ENCODE results near the gene C22orf39.

The C22orf39 gene

DNA sequence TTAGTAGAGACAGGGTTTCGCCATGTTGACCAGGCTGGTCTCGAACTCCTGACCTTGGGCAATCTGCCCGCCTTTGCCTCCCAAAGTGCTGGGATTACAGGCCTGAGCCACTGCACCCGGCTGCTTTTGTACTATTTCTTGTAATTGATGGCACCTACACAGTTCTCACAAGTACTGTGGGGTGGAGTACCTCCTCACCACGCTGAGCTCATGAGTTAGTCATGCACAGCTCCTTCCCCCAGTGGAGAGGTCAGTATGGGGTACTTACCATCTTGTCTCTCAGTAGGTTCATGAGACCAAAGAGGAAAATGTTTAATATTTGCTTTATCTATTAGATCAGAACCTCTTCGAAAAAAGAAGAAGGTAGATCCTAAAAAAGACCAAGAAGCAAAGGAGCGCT is 13.1 kb downstream of the C22orf39 start:
- H4K20me1 ChIP-seq (ENCODE audit: insufficient read depth), result no peaks in the 10 kb centered on the region
- no peak overlapping the region for H2AFZ ChIP-seq (ENCODE audit: low read depth)
- H3K9ac ChIP-seq, result no peak overlapping the region
- no peaks in the 10 kb centered on the region for H3K27me3 ChIP-seq (ENCODE audit: insufficient read depth, low read depth)
- H3K79me2 ChIP-seq (ENCODE audit: insufficient read depth, low read depth), result peaks cover 28% of the 10 kb centered on the region
- no peak overlapping the region for H3K27ac ChIP-seq
- TF ChIP-seq, protein P1, sequence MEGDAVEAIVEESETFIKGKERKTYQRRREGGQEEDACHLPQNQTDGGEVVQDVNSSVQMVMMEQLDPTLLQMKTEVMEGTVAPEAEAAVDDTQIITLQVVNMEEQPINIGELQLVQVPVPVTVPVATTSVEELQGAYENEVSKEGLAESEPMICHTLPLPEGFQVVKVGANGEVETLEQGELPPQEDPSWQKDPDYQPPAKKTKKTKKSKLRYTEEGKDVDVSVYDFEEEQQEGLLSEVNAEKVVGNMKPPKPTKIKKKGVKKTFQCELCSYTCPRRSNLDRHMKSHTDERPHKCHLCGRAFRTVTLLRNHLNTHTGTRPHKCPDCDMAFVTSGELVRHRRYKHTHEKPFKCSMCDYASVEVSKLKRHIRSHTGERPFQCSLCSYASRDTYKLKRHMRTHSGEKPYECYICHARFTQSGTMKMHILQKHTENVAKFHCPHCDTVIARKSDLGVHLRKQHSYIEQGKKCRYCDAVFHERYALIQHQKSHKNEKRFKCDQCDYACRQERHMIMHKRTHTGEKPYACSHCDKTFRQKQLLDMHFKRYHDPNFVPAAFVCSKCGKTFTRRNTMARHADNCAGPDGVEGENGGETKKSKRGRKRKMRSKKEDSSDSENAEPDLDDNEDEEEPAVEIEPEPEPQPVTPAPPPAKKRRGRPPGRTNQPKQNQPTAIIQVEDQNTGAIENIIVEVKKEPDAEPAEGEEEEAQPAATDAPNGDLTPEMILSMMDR (conservative IDR thresholded peaks at IDR 0.05; ENCODE audit: low read depth, low read length), result no peak
- H3K36me3 ChIP-seq (ENCODE audit: insufficient read depth), result no peaks in the 10 kb centered on the region
- peaks cover 13% of the 10 kb centered on the region for H3K4me1 ChIP-seq (ENCODE audit: low read depth, poor library complexity, severe bottlenecking)
- no peak overlapping the region for H3K4me2 ChIP-seq
- no peak overlapping the region for H3K4me3 ChIP-seq (IDR thresholded peaks at IDR 0.05; ENCODE audit: insufficient read depth, low read depth, low read length)

GRCh38 chr22:19432133-19432851 is 15.2 kb downstream of the C22orf39 start, which contains the start of gene MRPL40:
TSS of gene MRPL40 (plus strand) at chr22:19432545. CDS start at chr22:19432555, 10 bp downstream.
- no peaks in the 10 kb centered on the region for H3K27me3 ChIP-seq (ENCODE audit: insufficient read depth, low read depth)
- H3K4me2 ChIP-seq, result peak within 1 kb of the TSS; percentile 80
- no peak within 1 kb of the TSS for H3K4me3 ChIP-seq (IDR thresholded peaks at IDR 0.05; ENCODE audit: insufficient read depth, low read depth, low read length)
- peaks cover 34% of the 10 kb centered on the region for H3K4me1 ChIP-seq (ENCODE audit: low read depth, poor library complexity, severe bottlenecking)
- TF ChIP-seq, protein P1 (conservative IDR thresholded peaks at IDR 0.05; ENCODE audit: low read depth, low read length), result no peak
- no peaks in the 10 kb centered on the region for H3K36me3 ChIP-seq (ENCODE audit: insufficient read depth)
- peaks cover 49% of the 10 kb centered on the region for H3K79me2 ChIP-seq (ENCODE audit: insufficient read depth, low read depth)
- H3K27ac ChIP-seq, result peak within 1 kb of the TSS; percentile 98
- peak within 1 kb of the TSS; percentile 94 for H3K9ac ChIP-seq
- peaks cover 13% of the 10 kb centered on the region; the same call in 1 of the 2 replicates for H4K20me1 ChIP-seq (ENCODE audit: insufficient read depth)
- peak within 1 kb of the TSS; percentile 35 for H2AFZ ChIP-seq (ENCODE audit: low read depth)

DNA sequence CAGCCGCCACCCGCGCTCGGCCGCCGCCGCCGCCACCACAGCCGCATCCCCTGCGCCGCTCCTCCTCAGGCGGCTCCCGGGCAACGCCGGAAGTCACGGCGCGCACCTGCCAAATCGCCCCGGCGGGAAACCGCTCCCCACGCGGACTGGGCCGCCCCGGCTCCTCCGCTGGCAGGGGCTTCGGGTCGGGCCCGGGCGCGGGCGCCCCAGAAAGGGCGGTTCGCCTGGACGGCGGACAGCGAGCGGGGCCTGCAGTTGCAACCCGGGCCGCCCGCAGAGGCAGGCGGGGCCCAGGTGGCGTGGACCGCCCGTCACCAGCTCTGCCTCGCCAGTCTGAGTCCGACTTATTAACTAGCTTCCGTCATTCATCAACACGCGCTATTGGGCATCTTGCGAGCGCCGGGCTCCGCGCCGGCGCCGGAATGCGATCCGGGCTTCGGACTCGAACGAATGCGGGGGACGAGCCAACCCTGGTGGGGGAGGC is 15.8 kb downstream of the C22orf39 start, which contains the start of gene HIRA:
Gene HIRA (minus strand): TSS at position 85 of the 484 bp plus-strand sequence. CDS start 257 bp downstream, outside the sequence.
- peak within 1 kb of the TSS; percentile 98 for H3K27ac ChIP-seq
- peak within 1 kb of the TSS; percentile 80 for H3K4me2 ChIP-seq
- peaks cover 55% of the 10 kb centered on the region for H3K79me2 ChIP-seq (ENCODE audit: insufficient read depth, low read depth)
- peaks cover 40% of the 10 kb centered on the region for H3K4me1 ChIP-seq (ENCODE audit: low read depth, poor library complexity, severe bottlenecking)
- peak within 1 kb of the TSS; percentile 94 for H3K9ac ChIP-seq
- H3K27me3 ChIP-seq (ENCODE audit: insufficient read depth, low read depth), result no peaks in the 10 kb centered on the region
- peak within 1 kb of the TSS; percentile 35 for H2AFZ ChIP-seq (ENCODE audit: low read depth)
- H3K36me3 ChIP-seq (ENCODE audit: insufficient read depth), result no peaks in the 10 kb centered on the region
- peaks cover 19% of the 10 kb centered on the region; the same call in 1 of the 2 replicates for H4K20me1 ChIP-seq (ENCODE audit: insufficient read depth)
- TF ChIP-seq, protein P1 (conservative IDR thresholded peaks at IDR 0.05; ENCODE audit: low read depth, low read length), result no peak
- no peak within 1 kb of the TSS for H3K4me3 ChIP-seq (IDR thresholded peaks at IDR 0.05; ENCODE audit: insufficient read depth, low read depth, low read length)

DNA sequence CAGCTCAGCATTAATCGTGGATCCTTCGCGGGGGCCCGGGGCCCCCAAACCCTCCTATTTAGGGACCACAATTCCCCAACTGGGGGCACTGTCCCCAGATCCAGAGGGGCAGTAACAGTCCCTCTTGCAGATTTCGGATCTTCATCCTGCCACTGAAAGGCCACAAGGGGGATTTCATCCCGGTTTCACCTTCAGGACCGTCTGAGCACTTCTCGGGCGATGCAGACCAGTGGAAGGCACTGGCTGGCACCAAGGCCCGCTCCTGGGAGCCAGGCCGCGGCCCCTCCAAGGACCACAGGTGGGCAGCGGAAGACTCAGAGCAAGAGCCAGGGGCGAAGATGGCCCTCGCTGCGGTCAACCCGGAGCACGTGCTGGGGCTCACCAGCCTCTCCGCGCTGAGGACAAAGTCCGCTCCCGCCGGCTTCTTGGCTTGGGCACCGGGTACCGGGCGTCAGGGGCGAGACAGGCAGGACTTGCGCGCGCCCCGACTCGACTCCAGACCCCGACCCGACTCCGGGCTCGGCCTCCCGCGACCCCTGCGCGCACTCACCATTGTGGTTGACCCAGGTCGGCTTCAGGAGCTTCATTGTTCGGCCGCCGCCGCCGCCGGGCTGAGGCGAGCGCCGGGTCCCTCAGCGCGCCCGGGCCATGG is 16.5 kb downstream of the C22orf39 start:
- Histone ChIP-seq H3K27ac (peak overlapping the region; percentile 98), H3K4me1 (ENCODE audit: low read depth, poor library complexity, severe bottlenecking) (peaks cover 47% of the 10 kb centered on the region), H3K27me3 (ENCODE audit: insufficient read depth, low read depth) (no peaks in the 10 kb centered on the region), H3K9ac (peak overlapping the region; percentile 94), H2AFZ (ENCODE audit: low read depth) (no peak overlapping the region), H3K4me3 (IDR thresholded peaks at IDR 0.05; ENCODE audit: insufficient read depth, low read depth, low read length) (no peak overlapping the region), H3K79me2 (ENCODE audit: insufficient read depth, low read depth) (peaks cover 62% of the 10 kb centered on the region), H4K20me1 (ENCODE audit: insufficient read depth) (peaks cover 26% of the 10 kb centered on the region; the same call in 1 of the 2 replicates), H3K4me2 (peak overlapping the region; percentile 72; the same call in 1 of the 2 replicates), H3K36me3 (ENCODE audit: insufficient read depth) (no peaks in the 10 kb centered on the region; the same call in 1 of the 2 replicates)
- TF ChIP-seq, protein P1 (conservative IDR thresholded peaks at IDR 0.05; ENCODE audit: low read depth, low read length), result peak; percentile 29; the same call in 1 of the 2 replicates
